Activated CD4-positive, alpha-beta T cell treated with anti-CD3 and anti-CD28 coated beads for 1 hour (primary cell): ENCODE measurements around the gene PF4V1.

Source experiments
- DNase-seq: peaks from one replicate; pipeline ENCODE4 v3.0.0-alpha.2; 2020

The PF4V1 gene

GRCh38 chr4:73847526-73848182 lies 5.4 kb upstream of the PF4V1 start:
- no peak for DNase-seq

DNA sequence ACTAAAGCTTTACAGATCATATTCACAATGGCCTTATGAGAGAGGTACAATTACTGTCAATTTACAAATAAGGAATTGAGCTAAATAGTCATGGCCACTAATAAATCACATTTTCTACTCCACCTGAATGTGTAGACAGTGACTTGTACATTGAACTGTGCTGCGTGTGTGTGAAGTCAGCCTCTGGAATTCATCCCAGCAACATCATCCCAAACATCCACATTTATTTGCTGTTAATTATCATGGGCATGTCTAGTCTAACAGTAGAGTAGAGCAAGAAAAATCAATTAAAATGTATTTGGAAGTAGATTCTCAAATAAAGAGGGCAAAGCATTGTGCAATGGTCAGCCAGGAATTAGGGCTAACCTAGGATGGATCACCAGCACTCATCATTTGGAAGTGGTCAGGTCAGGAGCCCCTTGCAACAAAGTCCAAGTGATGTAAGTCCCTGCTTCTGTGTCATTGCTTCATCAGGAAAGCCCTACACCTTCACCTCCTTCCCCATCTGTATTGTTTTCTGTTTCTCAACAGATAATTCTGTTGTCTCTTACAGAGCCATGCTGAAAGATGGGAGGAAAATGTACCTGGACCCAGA lies 4.8 kb upstream of the PF4V1 start:
- no peak for DNase-seq

DNA sequence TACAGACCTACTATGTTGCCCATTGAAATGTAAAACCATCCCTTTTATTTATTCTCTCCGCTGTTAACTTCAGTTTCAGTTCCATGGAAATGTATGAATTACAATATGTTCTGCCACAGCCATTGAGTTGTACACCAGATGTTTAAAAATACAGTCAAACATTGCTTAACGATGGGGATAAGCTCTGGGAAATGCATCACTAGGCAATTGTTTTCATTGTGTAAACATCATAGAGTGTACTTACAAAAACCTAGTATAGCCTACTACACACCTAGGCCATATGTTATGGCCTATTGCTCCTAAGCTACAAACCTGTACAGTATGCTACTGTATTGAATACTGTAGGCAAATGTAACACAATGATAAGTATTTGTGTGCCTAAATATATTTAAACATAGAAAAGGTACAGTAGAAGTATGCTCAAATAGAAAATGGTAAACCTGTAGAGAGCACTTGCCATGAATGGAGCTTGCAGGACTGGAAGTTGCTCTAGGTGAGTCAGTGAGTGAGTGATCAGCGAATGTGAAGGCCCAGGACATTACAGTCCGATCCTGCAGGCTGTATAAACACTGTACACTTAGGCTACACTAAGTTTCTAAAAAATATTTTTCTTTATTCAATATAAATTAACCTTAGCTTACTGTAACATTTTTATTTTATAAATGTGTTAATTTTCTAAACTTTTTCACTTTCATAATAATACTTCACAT lies 2.7 kb upstream of the PF4V1 start:
- DNase-seq, result no peak

- DNase-seq, result no peak
These were observed 1.8 kb upstream of the PF4V1 start for GRCh38 chr4:73851293-73851692.

- no peak for DNase-seq
These were observed 325 bp upstream of the PF4V1 start for GRCh38 chr4:73852771-73853170.

DNA sequence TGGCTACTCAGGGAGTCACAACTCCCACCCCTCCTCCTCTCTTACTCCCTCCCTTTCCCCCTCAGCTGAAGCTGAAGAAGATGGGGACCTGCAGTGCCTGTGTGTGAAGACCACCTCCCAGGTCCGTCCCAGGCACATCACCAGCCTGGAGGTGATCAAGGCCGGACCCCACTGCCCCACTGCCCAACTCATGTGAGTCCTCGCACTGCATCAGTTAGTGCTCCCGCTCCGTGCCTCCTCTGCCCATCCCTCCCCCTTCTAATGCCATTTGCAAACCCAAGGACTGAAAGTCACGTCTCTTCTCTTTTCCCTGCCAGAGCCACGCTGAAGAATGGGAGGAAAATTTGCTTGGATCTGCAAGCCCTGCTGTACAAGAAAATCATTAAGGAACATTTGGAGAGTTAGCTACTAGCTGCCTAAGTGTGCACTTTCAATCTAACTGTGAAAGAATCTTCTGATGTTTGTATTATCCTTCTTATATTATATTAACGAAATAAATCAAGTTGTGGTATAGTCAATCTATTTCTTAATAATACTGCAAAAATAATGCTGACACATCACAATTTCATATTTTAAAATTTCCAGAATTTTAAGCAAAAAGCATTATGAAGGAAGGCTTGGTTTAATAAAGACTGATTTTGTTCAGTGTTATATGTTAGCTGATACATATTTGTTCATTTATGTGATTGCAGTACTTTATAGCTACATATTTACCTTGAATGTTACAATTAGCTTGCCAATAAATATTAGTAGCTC lies 800 bp downstream of the PF4V1 start:
- DNase-seq, result no peak

DNA sequence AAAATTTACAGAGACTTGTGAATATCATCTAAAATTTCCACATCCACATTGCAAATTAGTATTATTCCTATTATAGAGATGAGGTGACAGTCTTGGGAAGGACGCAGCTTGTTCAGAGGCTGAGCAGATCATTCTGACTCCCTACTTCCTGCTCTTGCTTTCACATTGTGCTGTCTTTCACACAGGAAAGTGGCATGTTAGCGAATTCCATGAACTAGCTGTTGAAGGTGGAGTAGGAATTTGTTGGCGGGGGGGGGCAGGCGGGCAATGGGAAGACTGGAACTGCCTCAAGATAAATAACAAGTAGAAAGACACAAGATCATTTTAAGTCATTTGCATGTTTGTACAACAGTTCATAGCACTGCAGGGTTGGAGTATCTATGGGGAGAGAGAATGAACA lies 2.3 kb downstream of the PF4V1 start:
- DNase-seq, result no peak

GRCh38 chr4:73856518-73856917 lies 3.4 kb downstream of the PF4V1 start:
- DNase-seq, result no peak

- no peak for DNase-seq
These were observed 6.6 kb downstream of the PF4V1 start for GRCh38 chr4:73859614-73860088.

DNA sequence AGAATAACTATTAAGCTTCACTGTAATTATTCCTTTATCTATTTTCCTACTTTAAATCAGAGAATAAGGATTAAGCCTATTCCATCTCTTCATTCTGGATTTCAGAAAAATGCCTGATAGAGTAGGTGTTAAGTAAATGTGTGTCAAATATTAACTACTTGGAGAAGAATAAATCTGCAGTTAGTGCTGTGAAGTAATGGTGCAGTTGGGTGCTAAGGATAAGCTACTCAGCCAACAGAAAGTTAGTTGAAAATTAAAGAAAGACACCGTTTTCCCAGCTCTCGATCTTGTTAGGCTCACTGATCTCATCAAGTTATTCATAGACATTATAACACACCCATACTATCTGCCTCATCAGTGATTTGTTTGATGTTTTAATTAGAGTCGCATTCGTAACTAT lies 7.1 kb downstream of the PF4V1 start:
- DNase-seq, result no peak

- no peak for DNase-seq
These were observed 7.8 kb downstream of the PF4V1 start for GRCh38 chr4:73860917-73861316.

DNA sequence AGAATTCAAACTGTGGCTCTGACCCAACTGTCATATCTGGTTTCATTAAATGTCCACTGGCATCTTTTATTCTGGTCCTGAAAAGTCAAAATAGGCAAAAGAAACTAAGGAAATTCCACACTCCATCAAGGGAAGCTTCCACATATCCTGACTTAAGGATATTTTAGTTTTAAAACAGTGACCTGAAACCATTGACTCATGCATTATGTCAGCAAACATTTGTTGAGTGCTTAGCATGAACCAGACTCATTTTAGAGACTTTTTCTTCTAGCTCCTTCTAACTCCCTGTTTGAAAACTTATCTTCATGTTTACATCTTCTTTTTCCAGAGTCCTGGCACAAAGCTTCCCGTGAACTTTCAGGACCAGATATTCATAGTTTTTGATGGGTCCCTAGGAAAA lies 9.2 kb downstream of the PF4V1 start:
- no peak for DNase-seq

GRCh38 chr4:73864365-73864764 lies 11.3 kb downstream of the PF4V1 start:
- no peak for DNase-seq

- no peak for DNase-seq
These were observed 11.9 kb downstream of the PF4V1 start for GRCh38 chr4:73864961-73865360.

DNA sequence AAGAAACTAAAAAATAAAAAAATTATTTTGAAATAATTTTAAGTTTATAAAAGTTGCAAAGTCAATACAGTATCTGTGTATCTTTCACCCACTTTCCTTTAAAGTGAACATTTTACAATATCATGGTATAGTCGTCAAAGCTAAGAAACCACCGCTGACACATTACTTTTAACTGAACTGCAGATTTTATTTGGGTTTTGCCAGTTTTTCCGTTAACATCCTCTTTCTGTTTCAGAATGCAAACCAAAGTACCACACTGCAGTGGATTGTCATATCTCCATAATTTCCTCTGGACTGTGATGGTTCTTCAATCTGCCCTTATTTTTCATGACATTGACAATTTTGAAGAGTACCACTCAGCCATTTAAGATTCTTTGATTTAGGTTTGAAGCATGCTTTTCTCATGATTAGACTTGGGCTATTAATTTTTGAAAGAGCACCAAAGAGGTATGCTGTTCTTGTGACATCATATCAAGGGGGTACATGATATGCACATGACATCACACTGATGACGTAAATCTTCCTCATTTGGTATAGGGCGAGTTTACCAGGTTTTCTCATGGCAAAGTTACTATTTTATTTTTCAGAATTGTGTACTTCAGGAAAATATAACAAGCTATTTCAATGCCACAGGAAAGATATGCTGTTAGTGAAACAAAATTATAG lies 12.5 kb downstream of the PF4V1 start:
- no peak for DNase-seq

GRCh38 chr4:73866246-73866645 lies 13.2 kb downstream of the PF4V1 start:
- no peak for DNase-seq

DNA sequence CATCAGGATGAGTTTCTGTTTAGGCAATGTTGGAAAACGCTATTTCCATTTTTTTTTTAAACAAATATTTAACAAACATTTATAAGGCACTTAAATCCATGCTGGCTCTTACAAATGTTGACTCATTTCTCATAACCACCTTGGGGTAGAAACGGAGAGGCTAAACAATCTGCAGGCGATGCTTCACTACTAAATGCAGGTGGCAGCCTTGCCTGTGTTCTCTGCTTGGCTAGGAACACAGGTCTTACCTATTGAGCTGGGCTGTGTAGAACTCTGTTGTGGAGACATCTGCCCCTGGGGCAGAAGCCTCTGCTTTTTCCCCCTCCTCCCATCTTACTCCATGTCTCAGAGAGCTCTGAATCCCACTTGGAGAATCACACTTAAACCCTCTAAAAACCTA lies 14.7 kb downstream of the PF4V1 start:
- no peak for DNase-seq

GRCh38 chr4:73868206-73869129 lies 15.4 kb downstream of the PF4V1 start:
- DNase-seq, result no peak

GRCh38 chr4:73869130-73870055 lies 16.3 kb downstream of the PF4V1 start, which contains the start of gene CXCL1:
Gene CXCL1 (plus strand): TSS chr4:73869393. CDS start chr4:73869471, 78 bp downstream.
- DNase-seq, result no peak

DNA sequence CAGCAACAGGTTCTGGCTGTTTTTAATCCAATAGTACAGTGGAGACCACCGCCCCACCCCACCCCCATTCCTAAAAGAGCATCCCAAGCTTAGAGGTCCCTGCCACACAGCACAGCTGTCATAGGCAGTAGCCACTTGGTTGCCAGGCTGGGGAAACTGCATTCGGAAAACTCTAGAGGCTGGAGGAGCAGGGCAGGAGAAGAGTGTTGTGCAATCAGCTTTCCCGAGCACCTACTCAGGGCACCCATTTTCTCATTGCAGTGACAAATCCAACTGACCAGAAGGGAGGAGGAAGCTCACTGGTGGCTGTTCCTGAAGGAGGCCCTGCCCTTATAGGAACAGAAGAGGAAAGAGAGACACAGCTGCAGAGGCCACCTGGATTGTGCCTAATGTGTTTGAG lies 17.2 kb downstream of the PF4V1 start:
- DNase-seq, result no peak

GRCh38 chr4:73870768-73871167 lies 17.7 kb downstream of the PF4V1 start:
- DNase-seq, result no peak
